Activated CD8-positive, alpha-beta T cell treated with anti-CD3 and anti-CD28 coated beads for 36 hours (primary cell): ENCODE results near the gene RNPS1. TPM values are rescaled to one million over a fixed set of nuclear protein-coding genes. Genes with fewer than 3 reads are reported as not detected.

ENCODE experiments used
- ATAC-seq: fragments of 200-7000 bp; cut with Tn5 transposase; one replicate; pipeline ENCODE4 v1.10.0; 2021; ENCODE audit warnings: mild to moderate bottlenecking, moderate library complexity
- CTCF ChIA-PET: fragments of 350-600 bp; sonication (Branson Sonifier 250); formaldehyde crosslinking; loops from one replicate; lab custom pipeline; 2021; ENCODE audit warnings: antibody characterized with exemption; lab: Charles Lee
- POLR2A ChIA-PET: fragments of 350-600 bp; sonication (Branson Sonifier 250); formaldehyde crosslinking; loops from one replicate; lab custom pipeline; 2021; ENCODE audit warnings: antibody characterized with exemption; lab: Charles Lee
- DNase-seq: peaks from one replicate; pipeline ENCODE4 v3.0.0-alpha.2; 2020
- H3K27ac Mint-ChIP-seq: one replicate; pipeline ENCODE4 v1.8.0; 2021; ENCODE audit warnings: mild to moderate bottlenecking, mixed read lengths
- H3K27me3 Mint-ChIP-seq: one replicate; pipeline ENCODE4 v1.8.0; 2021; ENCODE audit warnings: mixed read lengths
- H3K36me3 Mint-ChIP-seq: one replicate; pipeline ENCODE4 v1.8.0; 2021; ENCODE audit warnings: low read depth, mixed read lengths
- H3K4me1 Mint-ChIP-seq: one replicate; pipeline ENCODE4 v1.8.0; 2021; ENCODE audit warnings: low read depth, mixed read lengths
- H3K4me3 Mint-ChIP-seq: one replicate; pipeline ENCODE4 v1.8.0; 2021; ENCODE audit warnings: mild to moderate bottlenecking, moderate library complexity, mixed read lengths
- H3K9me3 Mint-ChIP-seq: one replicate; pipeline ENCODE4 v1.8.0; 2021; ENCODE audit warnings: mixed read lengths
- CTCF ChIP-seq: fragments of 200-600 bp; IDR thresholded peaks from one replicate; pipeline ENCODE4 v1.8.0; 2022; ENCODE audit warnings: antibody characterized with exemption, mild to moderate bottlenecking
- intact Hi-C: fragments of 100-400 bp; cut with micrococcal nuclease; formaldehyde crosslinking; loops from one replicate; pipeline ENCODE4 v1.10.0; 2022
- total RNA-seq, 2 experiments: library from RNA; stranded (reverse); gene quantifications; one replicate each; pipeline ENCODE4 v1.2.3, GENCODE V29; 2021

The RNPS1 gene
- total RNA-seq, 2 experiments from 2014 or later, result 334 to 358 TPM

- Mint-ChIP-seq H3K9me3 (no peaks in the 10 kb centered on the region), H3K4me1 (no peaks in the 10 kb centered on the region), H3K36me3 (no peaks in the 10 kb centered on the region), H3K27me3 (no peaks in the 10 kb centered on the region), H3K4me3 (no peak overlapping the region), H3K27ac (no peak overlapping the region)
- DNase-seq (no peak), ATAC-seq (no peak)
- no peak for TF ChIP-seq CTCF
- CTCF ChIA-PET, result interaction anchor here (1.0 kb wide), 1 partner anchor 136 kb away, joined by 3 read pairs; no protein-coding TSS in a partner anchor
- POLR2A ChIA-PET, result no interaction called here
- intact Hi-C loops, result no loop called here
Observed at GRCh38 chr16:2286550-2286949, 18.6 kb upstream of the RNPS1 start.

GRCh38 chr16:2285731-2286191 lies 17.8 kb upstream of the RNPS1 start:
- H3K9me3 Mint-ChIP-seq, result no peaks in the 10 kb centered on the region
- no peak for TF ChIP-seq CTCF
- no peak overlapping the region for H3K27ac Mint-ChIP-seq
- H3K4me1 Mint-ChIP-seq, result no peaks in the 10 kb centered on the region
- POLR2A ChIA-PET, result no interaction called here
- no peak overlapping the region for H3K4me3 Mint-ChIP-seq
- H3K36me3 Mint-ChIP-seq, result no peaks in the 10 kb centered on the region
- CTCF ChIA-PET, result no interaction called here
- ATAC-seq, result no peak
- intact Hi-C loops, result no loop called here
- no peak for DNase-seq
- no peaks in the 10 kb centered on the region for H3K27me3 Mint-ChIP-seq

- intact Hi-C loops, result no loop called here
- TF ChIP-seq CTCF, result no peak
- H3K36me3 Mint-ChIP-seq, result no peaks in the 10 kb centered on the region
- H3K27ac Mint-ChIP-seq, result no peak overlapping the region
- ATAC-seq (no peak), DNase-seq (no peak)
- CTCF ChIA-PET, result no interaction called here
- no peak overlapping the region for H3K4me3 Mint-ChIP-seq
- H3K4me1 Mint-ChIP-seq, result no peaks in the 10 kb centered on the region
- H3K9me3 Mint-ChIP-seq, result no peaks in the 10 kb centered on the region
- POLR2A ChIA-PET, result no interaction called here
- H3K27me3 Mint-ChIP-seq, result no peaks in the 10 kb centered on the region
Observed at GRCh38 chr16:2284797-2285576, 17.1 kb upstream of the RNPS1 start.

- H3K9me3 Mint-ChIP-seq, result no peaks in the 10 kb centered on the region
- intact Hi-C loops, result no loop called here
- ATAC-seq (no peak), DNase-seq (no peak)
- H3K4me3 Mint-ChIP-seq, result no peak overlapping the region
- H3K27me3 Mint-ChIP-seq, result no peaks in the 10 kb centered on the region
- POLR2A ChIA-PET, result no interaction called here
- no peak for TF ChIP-seq CTCF
- H3K4me1 Mint-ChIP-seq, result no peaks in the 10 kb centered on the region
- CTCF ChIA-PET, result no interaction called here
- no peaks in the 10 kb centered on the region for H3K36me3 Mint-ChIP-seq
- no peak overlapping the region for H3K27ac Mint-ChIP-seq
Observed at GRCh38 chr16:2284001-2284770, 16.3 kb upstream of the RNPS1 start.
